Epithelial cell of proximal tubule (primary cell): Measurements from ENCODE around the gene ROR1. TPM values are rescaled to one million over a fixed set of nuclear protein-coding genes. Genes with fewer than 3 reads are reported as not detected.

Source experiments
- DNase-seq: peaks from one replicate; pipeline ENCODE4 v3.0.0-alpha.2; 2011; ENCODE audit warnings: low read depth
- H3K4me3 ChIP-seq: 2 replicates; pipeline ENCODE4 v1.5.1; 2011; ENCODE audit warnings: low read depth, mild to moderate bottlenecking, low read length
- total RNA-seq: library from RNA; depleted of rRNA; stranded (reverse); fragments of >200 nt; gene quantifications from 2 replicates; pipeline ENCODE4 v1.2.3, GENCODE V29; 2015
- TF ChIP-seq, protein P1 (sequence below): conservative IDR thresholded peaks from 2 replicates; pipeline ENCODE4 v1.5.1; 2012; ENCODE audit warnings: low read depth, mild to moderate bottlenecking, low read length

The ROR1 gene
- total RNA-seq, 1 donor from 2014 or later = 5.9 TPM

DNA sequence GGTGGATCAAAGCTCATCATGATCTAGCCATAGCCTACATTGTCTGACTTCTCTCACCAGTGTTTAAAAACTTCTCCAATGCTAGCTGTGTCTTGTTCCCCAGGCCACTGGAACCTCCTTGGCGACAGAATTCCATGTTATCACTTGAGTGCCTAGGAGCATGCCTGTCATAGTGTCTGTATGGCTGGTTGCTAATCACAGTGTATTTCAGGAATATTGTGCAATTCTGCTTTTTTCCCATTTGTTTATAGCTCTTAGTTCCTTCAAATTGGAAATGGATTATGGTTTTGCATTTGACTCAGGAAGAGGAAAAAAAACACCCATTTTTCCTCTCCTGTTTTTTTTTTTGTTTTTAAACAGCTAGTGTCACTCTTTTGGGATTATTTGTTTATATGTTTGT lies 25.5 kb downstream of the ROR1 start:
- TF ChIP-seq, protein P1, sequence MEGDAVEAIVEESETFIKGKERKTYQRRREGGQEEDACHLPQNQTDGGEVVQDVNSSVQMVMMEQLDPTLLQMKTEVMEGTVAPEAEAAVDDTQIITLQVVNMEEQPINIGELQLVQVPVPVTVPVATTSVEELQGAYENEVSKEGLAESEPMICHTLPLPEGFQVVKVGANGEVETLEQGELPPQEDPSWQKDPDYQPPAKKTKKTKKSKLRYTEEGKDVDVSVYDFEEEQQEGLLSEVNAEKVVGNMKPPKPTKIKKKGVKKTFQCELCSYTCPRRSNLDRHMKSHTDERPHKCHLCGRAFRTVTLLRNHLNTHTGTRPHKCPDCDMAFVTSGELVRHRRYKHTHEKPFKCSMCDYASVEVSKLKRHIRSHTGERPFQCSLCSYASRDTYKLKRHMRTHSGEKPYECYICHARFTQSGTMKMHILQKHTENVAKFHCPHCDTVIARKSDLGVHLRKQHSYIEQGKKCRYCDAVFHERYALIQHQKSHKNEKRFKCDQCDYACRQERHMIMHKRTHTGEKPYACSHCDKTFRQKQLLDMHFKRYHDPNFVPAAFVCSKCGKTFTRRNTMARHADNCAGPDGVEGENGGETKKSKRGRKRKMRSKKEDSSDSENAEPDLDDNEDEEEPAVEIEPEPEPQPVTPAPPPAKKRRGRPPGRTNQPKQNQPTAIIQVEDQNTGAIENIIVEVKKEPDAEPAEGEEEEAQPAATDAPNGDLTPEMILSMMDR = no peak
- DNase-seq = no peak
- no peak overlapping the region for H3K4me3 ChIP-seq

GRCh38 chr1:63799820-63800219 lies 26.0 kb downstream of the ROR1 start:
- no peak for DNase-seq
- TF ChIP-seq, protein P1 = no peak
- no peak overlapping the region for H3K4me3 ChIP-seq

DNA sequence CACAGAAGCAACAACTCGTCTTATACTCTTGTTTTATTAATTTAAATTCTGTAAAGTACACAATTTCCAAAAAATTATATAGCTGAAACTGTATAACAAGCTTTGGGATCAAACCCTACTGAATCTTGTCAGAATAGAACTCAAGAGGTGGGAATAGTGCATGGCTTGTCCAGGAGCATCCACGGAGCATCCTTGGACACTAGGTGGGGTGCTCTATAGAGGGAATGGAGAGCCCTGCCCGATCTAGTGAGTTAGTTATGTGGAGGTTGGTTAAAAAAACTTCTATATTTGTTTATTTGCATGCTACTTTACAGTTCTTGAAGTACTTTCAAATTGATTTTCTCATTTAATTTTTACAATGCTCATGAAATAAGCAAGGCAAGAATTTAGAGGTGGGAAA lies 28.3 kb downstream of the ROR1 start:
- H3K4me3 ChIP-seq = no peak overlapping the region
- TF ChIP-seq, protein P1 = no peak
- no peak for DNase-seq

DNA sequence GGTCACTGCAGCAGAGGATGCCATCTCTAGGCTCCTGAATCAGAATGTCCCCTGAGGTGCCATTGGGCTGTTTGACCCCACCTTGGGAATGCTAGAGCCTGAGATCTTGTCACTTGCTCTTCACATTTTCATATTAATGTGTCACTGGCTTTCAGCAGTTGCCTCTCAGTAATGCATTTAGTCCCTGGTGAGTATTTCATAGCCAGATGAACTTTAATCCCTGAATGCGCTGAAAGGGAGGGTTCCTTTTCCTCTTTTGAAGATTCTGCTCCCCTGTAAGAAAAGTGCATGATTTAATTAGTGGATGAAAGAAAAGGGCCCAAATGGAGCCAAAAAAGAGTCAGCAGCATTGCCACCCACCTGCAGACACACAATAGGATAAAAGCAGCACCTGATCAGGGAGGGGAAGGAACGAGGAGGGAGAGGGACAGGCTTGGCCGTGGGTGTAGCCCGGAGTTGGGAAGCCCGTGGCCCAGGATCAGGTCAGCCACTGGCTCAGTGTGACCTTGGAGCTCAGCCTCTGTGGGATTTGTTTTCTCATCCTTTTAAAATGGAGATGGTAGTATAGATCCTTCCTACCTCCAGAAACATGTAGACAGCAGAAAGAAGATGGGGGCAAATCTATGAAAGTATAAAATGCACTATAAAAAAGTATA lies 31.1 kb downstream of the ROR1 start:
- no peak for DNase-seq
- TF ChIP-seq, protein P1 = no peak
- no peak overlapping the region for H3K4me3 ChIP-seq

- TF ChIP-seq, protein P1 = no peak
- no peak overlapping the region for H3K4me3 ChIP-seq
- DNase-seq = no peak
Measured at GRCh38 chr1:63807046-63807445, 33.2 kb downstream of the ROR1 start.

GRCh38 chr1:63810936-63811469 lies 37.2 kb downstream of the ROR1 start:
- no peak for DNase-seq
- peak overlapping the region; percentile 34 for H3K4me3 ChIP-seq
- TF ChIP-seq, protein P1 = no peak

GRCh38 chr1:63812071-63812700 lies 38.4 kb downstream of the ROR1 start:
- TF ChIP-seq, protein P1 = no peak
- no peak for DNase-seq
- no peak overlapping the region for H3K4me3 ChIP-seq
